ENCODE measurements around the gene SARM1. TPM values are rescaled to one million over a fixed set of nuclear protein-coding genes. Genes with fewer than 3 reads are reported as not detected.
A peak's percentile ranks its signal among the peaks of the same experiment; 100 is the strongest.

SARM1 gene
- polyA plus RNA-seq, 1 donor (not counting 4 experiments of a cell fraction or from before 2014, with no cell fraction given), result 0.90 TPM

- no peaks in the 10 kb centered on the region for H3K9me3 ChIP-seq (ENCODE audit: control insufficient read depth, low read depth, low read length)
- no peak overlapping the region for H3K9ac ChIP-seq (ENCODE audit: control insufficient read depth, extremely low read depth, insufficient read depth, low read length)
- no peaks in the 10 kb centered on the region for H3K9me1 ChIP-seq (ENCODE audit: control insufficient read depth, extremely low read depth, insufficient read depth, low read length)
- no peak overlapping the region for H3K27ac ChIP-seq (ENCODE audit: control insufficient read depth, insufficient read depth, low read length)
- H3K4me2 ChIP-seq (ENCODE audit: control insufficient read depth, extremely low read depth, insufficient read depth, low read depth, low read length), result no peak overlapping the region
- H3K36me3 ChIP-seq (ENCODE audit: control insufficient read depth in 2 of 2, extremely low read depth in 1 of 2, insufficient read depth in 2 of 2, low read length in 2 of 2), result no peaks in the 10 kb centered on the region
- TF ChIP-seq EZH2 (IDR thresholded peaks at IDR 0.05; ENCODE audit: low read length) (no peak), CTCF (optimal IDR thresholded peaks at IDR 0.05 in 1 of 3, IDR thresholded peaks at IDR 0.05 in 1 of 3, conservative IDR thresholded peaks at IDR 0.05 in 1 of 3; ENCODE audit: extremely low read depth in 1 of 3, insufficient read depth in 2 of 3, low read length in 3 of 3) (peak; percentile 85 to 91 (median 87))
- no peaks in the 10 kb centered on the region for H4K20me1 ChIP-seq (ENCODE audit: control insufficient read depth, extremely low read depth, insufficient read depth, low read length)
- dilution Hi-C loops (cut with MboI; ENCODE audit: extremely low pct_ligation_motif_present, low sequenced_read_pairs), result no loop called here
- no peaks in the 10 kb centered on the region for H3K79me2 ChIP-seq (ENCODE audit: control insufficient read depth, insufficient read depth, low read length)
- DNase-seq (ENCODE audit: low read depth, low spot score) (peak; percentile 46), FAIRE-seq (peak; percentile 95)
- H2AFZ ChIP-seq (ENCODE audit: control insufficient read depth, low read length), result no peak overlapping the region
- H3K4me1 ChIP-seq (ENCODE audit: control insufficient read depth, extremely low read depth, insufficient read depth, low read length), result no peaks in the 10 kb centered on the region
- H3K27me3 ChIP-seq (ENCODE audit: control insufficient read depth, extremely low read depth, insufficient read depth, low read length), result no peaks in the 10 kb centered on the region
- H3K4me3 ChIP-seq (ENCODE audit: control insufficient read depth in 2 of 3, extremely low read depth in 1 of 3, insufficient read depth in 2 of 3, low read depth in 1 of 3, low read length in 3 of 3), result no peak overlapping the region
Measured at GRCh38 chr17:28416703-28417311, 45.3 kb downstream of the SARM1 start.

GRCh38 chr17:28421787-28422305 lies 50.4 kb downstream of the SARM1 start:
- Histone ChIP-seq H3K9me3 (ENCODE audit: control insufficient read depth, low read depth, low read length) (no peaks in the 10 kb centered on the region), H3K4me2 (ENCODE audit: control insufficient read depth, extremely low read depth, insufficient read depth, low read depth, low read length) (no peak overlapping the region), H3K9me1 (ENCODE audit: control insufficient read depth, extremely low read depth, insufficient read depth, low read length) (no peaks in the 10 kb centered on the region), H4K20me1 (ENCODE audit: control insufficient read depth, extremely low read depth, insufficient read depth, low read length) (no peaks in the 10 kb centered on the region), H3K79me2 (ENCODE audit: control insufficient read depth, insufficient read depth, low read length) (no peaks in the 10 kb centered on the region), H3K27me3 (ENCODE audit: control insufficient read depth, extremely low read depth, insufficient read depth, low read length) (no peaks in the 10 kb centered on the region), H3K27ac (ENCODE audit: control insufficient read depth, insufficient read depth, low read length) (no peak overlapping the region), H3K36me3 (ENCODE audit: control insufficient read depth in 2 of 2, extremely low read depth in 1 of 2, insufficient read depth in 2 of 2, low read length in 2 of 2) (no peaks in the 10 kb centered on the region), H2AFZ (ENCODE audit: control insufficient read depth, low read length) (no peak overlapping the region), H3K4me3 (ENCODE audit: control insufficient read depth in 2 of 3, extremely low read depth in 1 of 3, insufficient read depth in 2 of 3, low read depth in 1 of 3, low read length in 3 of 3) (no peak overlapping the region), H3K4me1 (ENCODE audit: control insufficient read depth, extremely low read depth, insufficient read depth, low read length) (no peaks in the 10 kb centered on the region), H3K9ac (ENCODE audit: control insufficient read depth, extremely low read depth, insufficient read depth, low read length) (no peak overlapping the region)
- TF ChIP-seq CTCF (optimal IDR thresholded peaks at IDR 0.05 in 1 of 3, IDR thresholded peaks at IDR 0.05 in 1 of 3, conservative IDR thresholded peaks at IDR 0.05 in 1 of 3; ENCODE audit: extremely low read depth in 1 of 3, insufficient read depth in 2 of 3, low read length in 3 of 3) (no peak), EZH2 (IDR thresholded peaks at IDR 0.05; ENCODE audit: low read length) (no peak)
- DNase-seq (ENCODE audit: low read depth, low spot score) (no peak), FAIRE-seq (no peak)
- dilution Hi-C loops (cut with MboI; ENCODE audit: extremely low pct_ligation_motif_present, low sequenced_read_pairs), result no loop called here

Data from keratinocyte (primary cell).